Daoy (cell line): Measurements from ENCODE around the gene SLC10A6. TPM values are rescaled to one million over a fixed set of nuclear protein-coding genes. Genes with fewer than 3 reads are reported as not detected.

Experiments
- DNase-seq: peaks from one replicate; pipeline ENCODE4 v3.0.0-alpha.2; 2015; ENCODE audit warnings: low read depth
- total RNA-seq: library from RNA; depleted of rRNA; stranded (reverse); fragments of >200 nt; shearing (Covaris generic); gene quantifications from 2 replicates; pipeline ENCODE4 v1.2.3, GENCODE V29; 2014; rRNA removed

Gene SLC10A6
- total RNA-seq, 1 experiment from 2014 or later = not detected

DNA sequence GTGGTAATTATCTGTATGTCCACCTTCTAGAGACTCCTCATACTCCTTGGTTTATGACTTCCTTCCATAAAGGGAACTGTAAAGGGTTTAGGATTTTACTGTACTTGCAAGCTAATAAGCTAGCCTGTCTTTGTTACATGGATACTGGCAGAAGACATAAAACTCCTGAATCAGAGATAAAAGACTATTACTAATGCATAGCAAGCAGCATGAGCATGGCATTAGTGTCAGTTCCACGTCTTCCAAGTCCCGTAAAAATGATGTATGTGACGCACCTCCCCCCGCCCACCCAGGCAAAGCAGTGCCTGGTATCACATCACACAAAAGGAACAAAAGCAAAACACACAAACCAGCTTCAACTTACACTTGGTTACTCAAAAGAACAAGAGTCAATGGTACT is 71.0 kb downstream of the SLC10A6 start:
- no peak for DNase-seq

DNA sequence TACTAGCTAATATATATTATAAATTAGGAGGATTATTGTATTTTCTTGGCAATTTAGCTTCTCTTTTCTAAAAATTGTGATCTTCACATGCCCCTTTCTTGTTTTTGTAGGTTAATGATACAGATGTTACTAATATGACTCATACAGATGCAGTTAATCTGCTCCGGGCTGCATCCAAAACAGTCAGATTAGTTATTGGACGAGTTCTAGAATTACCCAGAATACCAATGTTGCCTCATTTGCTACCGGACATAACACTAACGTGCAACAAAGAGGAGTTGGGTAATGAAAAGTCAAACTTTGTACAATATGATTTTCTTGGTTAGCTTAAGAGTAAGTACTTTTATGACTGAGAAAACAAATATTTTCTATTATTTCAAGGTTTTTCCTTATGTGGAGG is 74.1 kb downstream of the SLC10A6 start:
- no peak for DNase-seq

Other genes starting within 250 kb of the SLC10A6 start
- gene C4orf36, start 43.0 kb upstream of the SLC10A6 start, total RNA-seq = 0.40 and 4.1 TPM in 2 replicates
- gene AFF1, start 85.6 kb upstream of the SLC10A6 start, total RNA-seq = 3.6 and 4.5 TPM in 2 replicates